Stimulated activated CD8-positive, alpha-beta memory T cell treated with anti-CD3 and anti-CD28 coated beads, Interleukin-15, amount 100 ng/mL, for 48 hours (primary cell): ENCODE measurements around the gene MAPKAP1.
A peak's percentile ranks its signal among the peaks of the same experiment; 100 is the strongest.
"Not testable (repeated sequence)": the region's sequence is repeated elsewhere in the genome, so short reads cannot be mapped to it uniquely, and the experiment has no call there.

Experiments used
- DNase-seq, 2 donors: peaks; one replicate each; pipeline ENCODE4 v3.0.0-alpha.2; 2020; ENCODE audit warnings: low read depth in 2 of 2

Gene MAPKAP1

GRCh38 chr9:125732562-125732961, 25.6 kb upstream of the MAPKAP1 start:
- DNase-seq = no peak

GRCh38 chr9:125730168-125730567, 23.2 kb upstream of the MAPKAP1 start:
- no peak for DNase-seq

GRCh38 chr9:125726456-125727132, 19.6 kb upstream of the MAPKAP1 start:
- no peak for DNase-seq

GRCh38 chr9:125707472-125707804, 430 bp upstream of the MAPKAP1 start:
- no peak for DNase-seq

GRCh38 chr9:125705893-125706292, 1.1 kb downstream of the MAPKAP1 start:
- no peak for DNase-seq

GRCh38 chr9:125703662-125704061, 3.3 kb downstream of the MAPKAP1 start:
- no peak for DNase-seq

- DNase-seq = no peak
These were observed 5.7 kb downstream of the MAPKAP1 start for GRCh38 chr9:125701351-125701750.

GRCh38 chr9:125700791-125701190, 6.2 kb downstream of the MAPKAP1 start:
- DNase-seq = peak; percentile 32 to 40

- DNase-seq = no peak
These were observed 7.1 kb downstream of the MAPKAP1 start for GRCh38 chr9:125699870-125700269.

- DNase-seq = no peak
These were observed 10.8 kb downstream of the MAPKAP1 start for GRCh38 chr9:125696106-125696647.

- not testable (repeated sequence) for DNase-seq
These were observed 11.5 kb downstream of the MAPKAP1 start for GRCh38 chr9:125695548-125695947.

- no peak for DNase-seq
These were observed 12.5 kb downstream of the MAPKAP1 start for GRCh38 chr9:125694478-125694877.

GRCh38 chr9:125693492-125693891, 13.5 kb downstream of the MAPKAP1 start:
- DNase-seq = not testable (repeated sequence)

GRCh38 chr9:125691869-125692268, 15.1 kb downstream of the MAPKAP1 start:
- DNase-seq = no peak

- DNase-seq = no peak
These were observed 16.3 kb downstream of the MAPKAP1 start for GRCh38 chr9:125690679-125691078.

- DNase-seq = no peak
These were observed 19.7 kb downstream of the MAPKAP1 start for GRCh38 chr9:125687163-125687863.

GRCh38 chr9:125685167-125685566, 21.8 kb downstream of the MAPKAP1 start:
- DNase-seq = no peak

- DNase-seq = no peak
These were observed 23.5 kb downstream of the MAPKAP1 start for GRCh38 chr9:125683486-125683885.

GRCh38 chr9:125682340-125682739, 24.7 kb downstream of the MAPKAP1 start:
- no peak for DNase-seq

- no peak for DNase-seq
These were observed 25.4 kb downstream of the MAPKAP1 start for GRCh38 chr9:125681657-125682056.

GRCh38 chr9:125681086-125681622, 25.9 kb downstream of the MAPKAP1 start:
- no peak for DNase-seq

GRCh38 chr9:125680445-125680844, 26.6 kb downstream of the MAPKAP1 start:
- no peak for DNase-seq

GRCh38 chr9:125679597-125680189, 27.3 kb downstream of the MAPKAP1 start:
- no peak for DNase-seq
